Osteocyte (in vitro differentiated cells): ENCODE measurements around the gene CSTF3. TPM values are rescaled to one million over a fixed set of nuclear protein-coding genes. Genes with fewer than 3 reads are reported as not detected.
A peak's percentile ranks its signal among the peaks of the same experiment; 100 is the strongest.

ENCODE experiments used
- DNase-seq: peaks from one replicate; pipeline ENCODE4 v3.0.0; 2021; ENCODE audit warnings: mixed read lengths; ENCODE audit not compliant: unreplicated experiment; ENCODE audit errors: extremely low spot score
- H3K27ac Mint-ChIP-seq: one replicate; pipeline ENCODE4 v1.8.0; 2021; ENCODE audit warnings: mild to moderate bottlenecking, mixed read lengths; ENCODE audit not compliant: unreplicated experiment
- H3K27me3 Mint-ChIP-seq: one replicate; pipeline ENCODE4 v1.8.0; 2021; ENCODE audit warnings: mixed read lengths; ENCODE audit not compliant: unreplicated experiment
- H3K36me3 Mint-ChIP-seq: one replicate; pipeline ENCODE4 v1.8.0; 2021; ENCODE audit warnings: mixed read lengths; ENCODE audit not compliant: unreplicated experiment
- H3K4me1 Mint-ChIP-seq: one replicate; pipeline ENCODE4 v1.8.0; 2021; ENCODE audit warnings: mixed read lengths; ENCODE audit not compliant: unreplicated experiment
- H3K4me3 Mint-ChIP-seq: one replicate; pipeline ENCODE4 v1.8.0; 2021; ENCODE audit warnings: mild to moderate bottlenecking, moderate library complexity, mixed read lengths; ENCODE audit not compliant: unreplicated experiment
- H3K9me3 Mint-ChIP-seq: one replicate; pipeline ENCODE4 v1.8.0; 2021; ENCODE audit warnings: mixed read lengths; ENCODE audit not compliant: unreplicated experiment
- CTCF ChIP-seq: fragments of 200-600 bp; sonication (generic); IDR thresholded peaks from 2 replicates; pipeline ENCODE4 v1.5.0; 2021; ENCODE audit warnings: antibody characterized with exemption, mild to moderate bottlenecking, moderate library complexity
- total RNA-seq: library from RNA; stranded (reverse); gene quantifications from 2 replicates; pipeline ENCODE4 v1.2.1, GENCODE V29; 2021

CSTF3 gene
- total RNA-seq, 1 donor from 2014 or later = 27.8 TPM

GRCh38 chr11:33195462-33196173 lies 34.3 kb upstream of the CSTF3 start:
- Mint-ChIP-seq H3K27me3 (no peaks in the 10 kb centered on the region), H3K4me3 (no peak overlapping the region), H3K36me3 (no peaks in the 10 kb centered on the region), H3K27ac (no peak overlapping the region), H3K4me1 (no peaks in the 10 kb centered on the region), H3K9me3 (no peaks in the 10 kb centered on the region)
- DNase-seq = peak; percentile 10
- no peak for TF ChIP-seq CTCF

GRCh38 chr11:33194455-33194854 lies 33.2 kb upstream of the CSTF3 start:
- Mint-ChIP-seq H3K36me3 (no peaks in the 10 kb centered on the region), H3K27ac (no peak overlapping the region), H3K9me3 (no peaks in the 10 kb centered on the region), H3K4me1 (no peaks in the 10 kb centered on the region), H3K27me3 (no peaks in the 10 kb centered on the region), H3K4me3 (no peak overlapping the region)
- TF ChIP-seq CTCF = no peak
- no peak for DNase-seq

GRCh38 chr11:33191467-33191866 lies 30.2 kb upstream of the CSTF3 start:
- H3K9me3 Mint-ChIP-seq = no peaks in the 10 kb centered on the region
- no peak overlapping the region for H3K27ac Mint-ChIP-seq
- no peak for DNase-seq
- no peaks in the 10 kb centered on the region for H3K4me1 Mint-ChIP-seq
- H3K27me3 Mint-ChIP-seq = no peaks in the 10 kb centered on the region
- no peak overlapping the region for H3K4me3 Mint-ChIP-seq
- no peak for TF ChIP-seq CTCF
- H3K36me3 Mint-ChIP-seq = no peaks in the 10 kb centered on the region

- no peaks in the 10 kb centered on the region for H3K36me3 Mint-ChIP-seq
- no peak overlapping the region for H3K27ac Mint-ChIP-seq
- TF ChIP-seq CTCF = no peak
- no peaks in the 10 kb centered on the region for H3K27me3 Mint-ChIP-seq
- no peak overlapping the region for H3K4me3 Mint-ChIP-seq
- H3K4me1 Mint-ChIP-seq = no peaks in the 10 kb centered on the region
- DNase-seq = peak; percentile 2
- H3K9me3 Mint-ChIP-seq = no peaks in the 10 kb centered on the region
Observed at GRCh38 chr11:33187998-33188722, 26.9 kb upstream of the CSTF3 start.

DNA sequence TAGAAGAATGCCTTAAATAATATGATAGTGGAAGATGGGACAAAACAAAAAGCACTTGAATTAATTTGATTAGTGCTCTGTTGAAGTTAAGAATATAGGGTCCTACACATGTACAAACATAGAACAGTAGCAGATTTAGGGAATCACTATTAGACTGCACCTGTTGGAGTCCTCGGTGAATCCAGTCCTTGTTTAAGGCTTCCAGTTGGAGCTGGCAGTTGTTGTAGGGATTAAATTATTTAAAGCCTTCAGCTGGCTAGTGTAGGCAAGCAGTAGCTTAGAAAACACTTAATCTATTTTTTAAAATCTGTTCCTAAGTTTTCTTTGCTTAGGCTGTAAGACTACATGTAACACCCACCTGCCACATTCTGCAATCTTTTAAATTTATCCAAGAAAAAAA lies 24.5 kb upstream of the CSTF3 start:
- Mint-ChIP-seq H3K36me3 (no peaks in the 10 kb centered on the region), H3K9me3 (no peaks in the 10 kb centered on the region), H3K4me3 (no peak overlapping the region), H3K27ac (no peak overlapping the region), H3K4me1 (no peaks in the 10 kb centered on the region), H3K27me3 (no peaks in the 10 kb centered on the region)
- no peak for DNase-seq
- no peak for TF ChIP-seq CTCF
